HG03439 (cell line): ENCODE measurements around the gene FOXL2.

Experiments
- ATAC-seq: cut with Tn5 transposase; IDR thresholded peaks from one replicate; pipeline ENCODE4 v1.9.1; 2021; ENCODE audit warnings: mild to moderate bottlenecking, moderate library complexity; ENCODE audit not compliant: unreplicated experiment

FOXL2 gene

DNA sequence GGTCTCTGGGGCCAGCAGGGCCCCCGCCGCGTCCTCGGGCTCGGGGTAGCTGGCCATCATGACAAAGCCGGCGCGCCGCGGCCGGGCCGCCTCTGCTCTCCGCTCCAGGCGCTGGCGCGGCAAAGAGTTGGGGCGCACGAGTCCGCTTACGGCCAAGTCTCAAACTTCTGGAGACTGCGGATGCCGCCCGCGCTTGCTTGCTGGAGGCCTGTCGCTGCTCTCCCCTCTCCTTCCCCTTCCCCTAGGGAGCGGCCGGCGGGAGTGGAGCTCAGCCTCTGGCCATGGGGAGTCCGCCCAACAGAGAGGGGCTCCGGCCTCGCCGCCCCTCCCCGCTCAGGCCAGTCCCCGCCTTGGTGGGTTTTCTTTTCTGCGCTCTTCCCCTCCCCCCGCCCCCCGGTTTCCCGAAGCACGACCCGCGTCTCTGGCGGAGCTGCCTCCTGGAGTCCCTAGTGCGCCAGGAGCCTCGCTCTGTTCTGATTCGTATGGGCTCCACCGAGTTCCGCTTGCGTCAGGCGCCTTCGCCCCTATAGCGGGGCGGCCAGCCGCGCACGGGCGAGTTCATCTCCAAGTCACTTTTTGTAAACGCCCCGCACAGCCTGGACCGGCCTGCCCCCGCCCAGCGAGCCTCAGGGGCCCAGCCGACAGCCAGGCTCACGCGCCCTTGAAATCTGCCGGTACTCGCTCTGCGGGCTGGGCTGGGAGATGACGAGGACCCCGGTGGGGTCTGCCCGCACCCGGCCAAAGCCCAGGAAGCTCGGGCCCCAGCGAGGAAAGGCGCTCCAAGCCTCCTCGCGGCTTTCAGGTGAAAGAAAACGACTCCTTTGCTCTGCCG, at the start of gene FOXL2, which contains the start of gene FOXL2NB:
Gene FOXL2 (minus strand): TSS at position 475 of the 832 bp plus-strand sequence. CDS start 415 bp downstream, at position 60.
Gene FOXL2NB (plus strand): TSS at position 555 of the 832 bp plus-strand sequence. CDS start 148 bp downstream, at position 703.
- no peak for ATAC-seq

- ATAC-seq = no peak
These were observed 48.8 kb upstream of the FOXL2 start for GRCh38 chr3:138995706-138996105.

- ATAC-seq = no peak
These were observed 40.2 kb upstream of the FOXL2 start for GRCh38 chr3:138987181-138987580.

GRCh38 chr3:138985932-138986331, 39.0 kb upstream of the FOXL2 start:
- ATAC-seq = no peak

GRCh38 chr3:138984816-138985215, 37.9 kb upstream of the FOXL2 start:
- ATAC-seq = no peak

GRCh38 chr3:138976047-138976446, 29.1 kb upstream of the FOXL2 start:
- ATAC-seq = no peak

DNA sequence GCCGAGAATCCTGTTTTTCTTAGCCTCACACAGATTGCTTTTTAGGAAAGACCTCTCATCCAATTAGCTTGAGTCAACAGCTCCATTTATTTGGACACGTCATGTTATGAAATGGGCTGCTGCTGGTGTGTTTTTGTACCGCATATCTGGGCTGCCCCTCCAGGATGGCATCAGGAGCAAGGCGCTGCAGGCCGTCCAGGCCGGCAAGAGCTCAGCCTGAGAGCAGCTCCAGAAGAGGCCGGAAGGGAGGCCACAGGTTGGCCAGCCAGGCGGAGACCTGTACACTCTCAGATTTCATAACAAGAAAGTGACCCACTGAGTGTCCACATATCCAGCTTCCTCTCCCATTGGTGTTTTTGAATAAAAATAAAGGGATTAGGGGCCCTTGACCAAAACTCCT, 28.4 kb upstream of the FOXL2 start:
- no peak for ATAC-seq

DNA sequence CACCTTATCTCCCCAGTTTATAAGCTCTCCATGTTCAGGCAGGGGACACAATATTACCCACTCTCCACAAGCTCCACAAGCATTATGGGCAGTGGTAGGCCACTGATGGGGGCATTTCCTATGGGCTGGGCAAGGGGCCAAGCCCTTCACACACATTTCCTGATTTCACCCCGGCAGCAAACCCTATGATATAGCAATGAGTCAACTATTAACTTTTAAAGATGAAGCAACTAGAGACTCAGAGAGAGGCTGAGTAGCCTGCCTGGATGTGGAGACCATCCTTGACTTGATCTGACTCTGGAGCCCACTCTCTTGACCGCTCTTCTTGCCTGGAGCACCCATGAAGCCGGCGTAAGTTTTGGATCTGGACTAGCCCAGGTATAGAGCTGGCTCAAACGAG, 27.5 kb upstream of the FOXL2 start:
- no peak for ATAC-seq

DNA sequence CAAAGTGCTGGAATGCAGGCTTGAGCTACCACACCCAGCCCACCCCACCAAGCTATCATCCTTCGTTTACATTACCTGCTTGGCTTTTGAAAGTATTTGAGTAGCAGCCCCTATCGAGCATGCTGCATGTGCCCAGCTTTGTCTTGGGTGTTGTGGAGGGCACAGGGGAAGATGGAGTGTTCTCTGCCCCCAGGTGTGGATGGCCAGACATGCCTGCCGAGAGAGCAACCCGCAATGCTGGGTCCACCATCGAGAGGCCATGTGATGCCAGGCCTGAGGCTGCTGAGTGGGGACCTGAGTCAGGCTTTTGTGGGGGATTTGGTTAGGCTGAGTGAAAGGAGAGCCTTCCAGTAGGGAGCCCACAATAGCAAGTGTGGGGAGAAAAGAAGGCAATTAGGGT, 26.0 kb upstream of the FOXL2 start:
- ATAC-seq = no peak

- no peak for ATAC-seq
These were observed 24.9 kb upstream of the FOXL2 start for GRCh38 chr3:138971766-138972320.

- no peak for ATAC-seq
These were observed 18.0 kb upstream of the FOXL2 start for GRCh38 chr3:138964923-138965322.

GRCh38 chr3:138964264-138964663, 17.3 kb upstream of the FOXL2 start:
- no peak for ATAC-seq

DNA sequence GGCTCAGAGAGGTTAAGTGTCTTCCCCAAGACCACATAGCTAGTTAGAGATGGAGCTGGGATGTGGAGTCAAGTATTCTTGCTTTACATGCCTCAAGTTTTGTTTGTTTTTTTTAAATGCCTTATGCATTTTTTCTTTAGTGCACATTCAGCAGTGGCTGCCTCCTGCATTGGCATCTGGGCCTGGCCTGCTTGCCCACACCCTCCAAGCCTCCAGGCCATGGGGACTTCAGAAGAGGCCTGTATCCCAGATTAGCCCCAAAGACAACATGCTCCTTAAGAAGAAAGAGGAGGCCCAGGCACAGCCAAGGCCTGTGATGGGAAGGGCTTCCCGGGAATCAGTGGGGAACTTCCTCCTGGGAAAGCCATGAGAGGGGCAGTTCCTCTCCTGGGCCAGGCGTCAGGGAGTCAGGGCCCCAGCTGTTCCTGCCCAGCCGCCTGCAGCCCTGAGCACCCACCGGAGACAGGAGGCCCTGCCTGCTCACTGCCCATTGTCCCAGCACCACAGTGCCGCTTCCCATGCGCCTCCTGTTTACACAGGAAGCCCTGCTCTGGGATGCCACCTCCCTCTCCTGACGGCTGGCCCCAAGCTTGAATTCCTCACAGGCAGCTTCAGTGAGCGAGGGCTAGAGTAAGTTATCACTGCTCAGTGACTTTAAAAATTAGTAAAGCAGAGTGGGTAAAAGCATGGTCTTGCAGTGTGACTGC, 16.1 kb upstream of the FOXL2 start:
- ATAC-seq = no peak

GRCh38 chr3:138960417-138960852, 13.5 kb upstream of the FOXL2 start:
- ATAC-seq = no peak

GRCh38 chr3:138950701-138951100, 3.8 kb upstream of the FOXL2 start:
- ATAC-seq = no peak

- ATAC-seq = no peak
These were observed 3.2 kb upstream of the FOXL2 start for GRCh38 chr3:138950006-138950644.

DNA sequence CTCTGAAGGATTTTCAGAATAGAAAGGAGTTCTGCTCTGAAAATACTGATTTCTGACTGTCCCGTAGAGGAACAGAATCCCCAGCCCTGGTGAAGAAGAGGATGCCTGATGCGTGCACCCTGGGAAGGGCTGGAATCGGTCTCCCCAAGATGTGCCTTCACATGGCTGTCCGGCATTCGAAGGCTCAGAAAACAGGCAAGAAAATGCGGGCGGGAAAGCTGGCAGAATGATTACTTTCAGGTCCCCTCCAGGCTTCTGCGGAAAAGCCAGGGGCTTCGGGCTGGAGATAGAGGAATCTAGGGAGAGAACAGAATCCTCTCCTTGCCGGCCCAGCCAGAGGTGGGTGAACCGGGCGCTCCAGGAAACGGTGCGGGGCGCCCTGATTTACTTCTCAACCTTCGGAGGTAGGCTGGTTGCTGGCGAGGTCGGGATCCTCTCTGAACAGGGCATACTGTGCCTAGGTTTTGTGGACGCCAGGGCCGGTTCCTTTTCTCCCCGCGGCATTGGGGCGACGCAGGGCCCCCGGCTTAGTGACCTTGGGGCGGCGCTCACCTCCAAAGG, 2.6 kb upstream of the FOXL2 start:
- no peak for ATAC-seq

- ATAC-seq = no peak
These were observed 2.1 kb upstream of the FOXL2 start for GRCh38 chr3:138949002-138949418.

- ATAC-seq = no peak
These were observed 1.5 kb upstream of the FOXL2 start for GRCh38 chr3:138948371-138949001.

GRCh38 chr3:138947495-138948121, 671 bp upstream of the FOXL2 start:
- no peak for ATAC-seq
